ENCODE measurements around the gene SLC26A11. TPM values are rescaled to one million over a fixed set of nuclear protein-coding genes. Genes with fewer than 3 reads are reported as not detected.
A peak's percentile ranks its signal among the peaks of the same experiment; 100 is the strongest.

The SLC26A11 gene
- total and polyA plus RNA-seq, 2 of the 13 experiments (the other 11 are each of a cell fraction or from before 2014, with no cell fraction given), result 8.7 to 13.2 TPM

DNA sequence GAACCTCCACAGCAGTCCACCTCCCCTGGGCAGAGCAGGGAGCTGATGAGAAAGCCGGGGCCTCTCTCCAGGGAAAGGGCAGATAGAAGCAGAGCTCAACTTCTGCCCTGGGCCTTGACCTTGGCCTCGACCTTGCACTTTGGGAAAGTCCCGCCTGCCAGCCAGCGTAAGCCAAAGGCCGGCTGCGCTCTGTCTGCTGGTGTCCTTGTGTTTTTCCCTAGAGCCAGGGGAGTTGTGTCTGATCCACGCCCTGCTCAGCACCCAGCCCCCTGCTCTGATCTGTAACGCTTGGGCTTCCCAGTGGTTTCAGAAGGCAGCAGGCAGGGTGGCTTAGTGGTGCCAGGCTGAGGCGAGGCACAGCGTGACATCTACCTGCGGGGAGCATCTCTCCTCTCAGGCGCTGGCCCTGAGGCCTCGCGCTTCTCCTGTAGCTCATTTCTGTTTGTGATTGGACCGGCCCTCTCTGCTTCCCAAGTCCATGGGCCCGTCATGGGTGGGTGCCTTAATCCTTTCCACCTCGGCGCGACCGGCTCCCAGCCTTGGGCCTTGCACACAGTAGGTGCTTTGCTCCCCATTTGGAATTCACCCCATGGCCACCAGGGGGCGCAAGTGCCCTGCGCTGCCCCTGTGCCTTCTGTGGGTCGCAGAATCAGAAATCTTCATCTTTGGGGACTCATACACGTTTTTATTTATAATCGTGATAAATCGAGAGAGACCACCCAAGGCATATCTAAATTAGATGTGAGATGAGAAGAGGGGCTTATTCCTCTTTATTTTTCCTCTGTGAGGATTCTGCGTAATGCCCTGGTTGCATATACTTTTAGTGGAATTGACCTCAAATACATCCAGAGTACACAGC lies 24.3 kb upstream of the SLC26A11 start (continued):
- TF ChIP-seq ZNF383 (CRISPR knock-in tag; IDR thresholded peaks at IDR 0.05; ENCODE audit: borderline replicate concordance) (no peak), PPARG (CRISPR knock-in tag; conservative IDR thresholded peaks at IDR 0.05) (no peak), RAD51 (IDR thresholded peaks at IDR 0.05; ENCODE audit: borderline replicate concordance) (no peak), TOPORS (CRISPR knock-in tag; IDR thresholded peaks at IDR 0.05) (no peak), ZNF768 (CRISPR knock-in tag; IDR thresholded peaks at IDR 0.05) (no peak; the same call in 1 of the 2 replicates), LCORL (IDR thresholded peaks at IDR 0.05) (no peak), LCORL (CRISPR knock-in tag; IDR thresholded peaks at IDR 0.05) (0 out of 2 replicates have a peak, but pooled peaks have one; percentile 44), RCOR2 (CRISPR knock-in tag; IDR thresholded peaks at IDR 0.05) (no peak; the same call in 1 of the 2 replicates), SNRNP70 (IDR thresholded peaks at IDR 0.05; ENCODE audit: low read depth, low read length) (no peak), EZH2 (conservative IDR thresholded peaks at IDR 0.05; ENCODE audit: low read depth, low read length) (no peak), MBNL3 (CRISPR knock-in tag; conservative IDR thresholded peaks at IDR 0.05) (no peak), PLRG1 (conservative IDR thresholded peaks at IDR 0.05) (no peak), KDM5B (CRISPR knock-in tag; IDR thresholded peaks at IDR 0.05; ENCODE audit: borderline replicate concordance) (no peak), BCL6 (CRISPR knock-in tag; IDR thresholded peaks at IDR 0.05) (peak; percentile 99), ZNF660 (CRISPR knock-in tag; IDR thresholded peaks at IDR 0.05; ENCODE audit: borderline replicate concordance, low read depth) (no peak), ZNF263 (CRISPR knock-in tag; IDR thresholded peaks at IDR 0.05) (peak; percentile 29; the same call in 1 of the 2 replicates), ZNF776 (CRISPR knock-in tag; IDR thresholded peaks at IDR 0.05) (no peak), ZNF160 (CRISPR knock-in tag; IDR thresholded peaks at IDR 0.05) (no peak), ZNF670 (CRISPR knock-in tag; IDR thresholded peaks at IDR 0.05; ENCODE audit: borderline replicate concordance) (no peak; the same call in 1 of the 2 replicates), NFIC (IDR thresholded peaks at IDR 0.05; ENCODE audit: low read length) (no peak), CBFB (CRISPR knock-in tag; IDR thresholded peaks at IDR 0.05) (no peak), ZC3H13 (CRISPR knock-in tag; IDR thresholded peaks at IDR 0.05) (no peak), ZNF572 (CRISPR knock-in tag; IDR thresholded peaks at IDR 0.05) (no peak), REL (CRISPR knock-in tag; conservative IDR thresholded peaks at IDR 0.05) (no peak)
- TF ChIP-seq, protein P1, sequence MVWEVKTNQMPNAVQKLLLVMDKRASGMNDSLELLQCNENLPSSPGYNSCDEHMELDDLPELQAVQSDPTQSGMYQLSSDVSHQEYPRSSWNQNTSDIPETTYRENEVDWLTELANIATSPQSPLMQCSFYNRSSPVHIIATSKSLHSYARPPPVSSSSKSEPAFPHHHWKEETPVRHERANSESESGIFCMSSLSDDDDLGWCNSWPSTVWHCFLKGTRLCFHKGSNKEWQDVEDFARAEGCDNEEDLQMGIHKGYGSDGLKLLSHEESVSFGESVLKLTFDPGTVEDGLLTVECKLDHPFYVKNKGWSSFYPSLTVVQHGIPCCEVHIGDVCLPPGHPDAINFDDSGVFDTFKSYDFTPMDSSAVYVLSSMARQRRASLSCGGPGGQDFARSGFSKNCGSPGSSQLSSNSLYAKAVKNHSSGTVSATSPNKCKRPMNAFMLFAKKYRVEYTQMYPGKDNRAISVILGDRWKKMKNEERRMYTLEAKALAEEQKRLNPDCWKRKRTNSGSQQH (CRISPR knock-in tag; IDR thresholded peaks at IDR 0.05; ENCODE audit: low read depth), result no peak
- TF ChIP-seq, protein P2, sequence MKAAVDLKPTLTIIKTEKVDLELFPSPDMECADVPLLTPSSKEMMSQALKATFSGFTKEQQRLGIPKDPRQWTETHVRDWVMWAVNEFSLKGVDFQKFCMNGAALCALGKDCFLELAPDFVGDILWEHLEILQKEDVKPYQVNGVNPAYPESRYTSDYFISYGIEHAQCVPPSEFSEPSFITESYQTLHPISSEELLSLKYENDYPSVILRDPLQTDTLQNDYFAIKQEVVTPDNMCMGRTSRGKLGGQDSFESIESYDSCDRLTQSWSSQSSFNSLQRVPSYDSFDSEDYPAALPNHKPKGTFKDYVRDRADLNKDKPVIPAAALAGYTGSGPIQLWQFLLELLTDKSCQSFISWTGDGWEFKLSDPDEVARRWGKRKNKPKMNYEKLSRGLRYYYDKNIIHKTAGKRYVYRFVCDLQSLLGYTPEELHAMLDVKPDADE (CRISPR knock-in tag; IDR thresholded peaks at IDR 0.05), result no peak
- TF ChIP-seq, protein P3, sequence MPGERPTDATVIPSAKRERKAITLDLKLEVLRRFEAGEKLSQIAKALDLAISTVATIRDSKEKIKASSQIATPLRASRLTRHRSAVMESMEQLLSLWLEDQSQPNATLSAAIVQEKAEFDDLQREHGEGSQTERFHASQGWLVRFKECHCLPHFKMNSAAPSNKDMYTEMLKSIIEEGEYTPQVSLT (CRISPR knock-in tag; IDR thresholded peaks at IDR 0.05; ENCODE audit: borderline replicate concordance, low read depth), result no peak
- TF ChIP-seq, protein P4, sequence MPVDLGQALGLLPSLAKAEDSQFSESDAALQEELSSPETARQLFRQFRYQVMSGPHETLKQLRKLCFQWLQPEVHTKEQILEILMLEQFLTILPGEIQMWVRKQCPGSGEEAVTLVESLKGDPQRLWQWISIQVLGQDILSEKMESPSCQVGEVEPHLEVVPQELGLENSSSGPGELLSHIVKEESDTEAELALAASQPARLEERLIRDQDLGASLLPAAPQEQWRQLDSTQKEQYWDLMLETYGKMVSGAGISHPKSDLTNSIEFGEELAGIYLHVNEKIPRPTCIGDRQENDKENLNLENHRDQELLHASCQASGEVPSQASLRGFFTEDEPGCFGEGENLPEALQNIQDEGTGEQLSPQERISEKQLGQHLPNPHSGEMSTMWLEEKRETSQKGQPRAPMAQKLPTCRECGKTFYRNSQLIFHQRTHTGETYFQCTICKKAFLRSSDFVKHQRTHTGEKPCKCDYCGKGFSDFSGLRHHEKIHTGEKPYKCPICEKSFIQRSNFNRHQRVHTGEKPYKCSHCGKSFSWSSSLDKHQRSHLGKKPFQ (CRISPR knock-in tag; IDR thresholded peaks at IDR 0.05; ENCODE audit: insufficient replicate concordance), result no peak

Data from HepG2 (cell line).